Measurements from ENCODE around the gene TTC33.
"Not testable (repeated sequence)": the region's sequence is repeated elsewhere in the genome, so short reads cannot be mapped to it uniquely, and the experiment has no call there.

The TTC33 gene

GRCh38 chr5:40653221-40654022, 102.3 kb downstream of the TTC33 start:
- Histone ChIP-seq H3K27ac (ENCODE audit: low read length) (no peak overlapping the region), H3K36me3 (ENCODE audit: control insufficient read depth, insufficient read depth, low read length) (no peaks in the 10 kb centered on the region), H3K27me3 (ENCODE audit: control insufficient read depth, insufficient read depth, low read length) (no peaks in the 10 kb centered on the region), H3K9me3 (ENCODE audit: control insufficient read depth, insufficient read depth, low read length) (no peaks in the 10 kb centered on the region), H3K4me1 (ENCODE audit: control insufficient read depth, insufficient read depth, low read length) (no peaks in the 10 kb centered on the region), H3K4me3 (ENCODE audit: low read length) (no peak overlapping the region)
- no CpG with 5 or more reads among the region's 4 CpGs for WGBS (ENCODE audit: insufficient coverage, insufficient read length)
- no peak for DNase-seq (ENCODE audit: low read depth, low spot score)

DNA sequence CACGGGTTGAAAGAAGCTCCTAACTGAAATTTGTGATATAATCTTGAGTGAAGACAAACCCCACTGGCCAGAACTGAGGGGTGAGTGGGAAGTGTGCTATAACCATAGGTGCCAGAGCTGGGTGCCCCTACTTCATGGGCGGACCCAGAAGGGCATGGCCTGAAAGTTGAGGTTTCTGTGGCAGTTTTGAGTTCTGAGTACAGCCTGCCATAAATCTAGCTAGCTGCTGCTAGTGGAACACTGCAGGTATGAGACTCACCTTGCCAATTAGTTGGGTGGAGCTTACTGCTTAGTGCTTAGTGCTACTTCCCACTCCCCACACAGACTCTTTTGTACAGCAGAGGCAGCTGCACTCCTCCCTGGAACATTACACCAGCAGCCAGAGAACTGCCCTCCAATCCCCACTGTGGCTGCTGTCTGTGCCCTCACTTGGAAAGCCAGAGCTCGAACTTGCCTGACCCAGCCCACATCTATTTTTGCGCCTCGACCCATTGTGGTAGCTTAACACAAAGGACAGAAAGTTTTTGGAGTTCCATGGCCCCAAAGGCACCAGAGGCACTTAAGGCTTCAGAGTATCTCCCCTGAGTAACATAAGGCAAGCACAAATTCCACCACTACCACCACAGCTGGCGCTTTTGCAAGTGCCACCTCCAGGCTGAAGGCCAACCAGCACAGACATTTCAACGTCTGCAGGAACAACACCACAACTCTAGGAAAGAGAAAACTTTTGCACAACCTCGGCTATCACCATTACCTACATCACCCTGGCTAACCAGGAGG, 103.1 kb downstream of the TTC33 start:
- no CpG with 5 or more reads among the region's 8 CpGs for WGBS (ENCODE audit: insufficient coverage, insufficient read length)
- Histone ChIP-seq H3K36me3 (ENCODE audit: control insufficient read depth, insufficient read depth, low read length) (no peaks in the 10 kb centered on the region), H3K9me3 (ENCODE audit: control insufficient read depth, insufficient read depth, low read length) (no peaks in the 10 kb centered on the region), H3K4me3 (ENCODE audit: low read length) (no peak overlapping the region), H3K4me1 (ENCODE audit: control insufficient read depth, insufficient read depth, low read length) (no peaks in the 10 kb centered on the region), H3K27me3 (ENCODE audit: control insufficient read depth, insufficient read depth, low read length) (no peaks in the 10 kb centered on the region), H3K27ac (ENCODE audit: low read length) (no peak overlapping the region)
- DNase-seq (ENCODE audit: low read depth, low spot score), result no peak

GRCh38 chr5:40651201-40651600, 104.6 kb downstream of the TTC33 start:
- H3K36me3 ChIP-seq (ENCODE audit: control insufficient read depth, insufficient read depth, low read length), result no peaks in the 10 kb centered on the region
- DNase-seq (ENCODE audit: low read depth, low spot score), result no peak
- WGBS (ENCODE audit: insufficient coverage, insufficient read length), result no CpG with 5 or more reads among the region's 3 CpGs
- H3K9me3 ChIP-seq (ENCODE audit: control insufficient read depth, insufficient read depth, low read length), result no peaks in the 10 kb centered on the region
- no peak overlapping the region for H3K27ac ChIP-seq (ENCODE audit: low read length)
- H3K4me1 ChIP-seq (ENCODE audit: control insufficient read depth, insufficient read depth, low read length), result no peaks in the 10 kb centered on the region
- no peaks in the 10 kb centered on the region for H3K27me3 ChIP-seq (ENCODE audit: control insufficient read depth, insufficient read depth, low read length)
- no peak overlapping the region for H3K4me3 ChIP-seq (ENCODE audit: low read length)

GRCh38 chr5:40649463-40650030, 106.2 kb downstream of the TTC33 start:
- H3K4me1 ChIP-seq (ENCODE audit: control insufficient read depth, insufficient read depth, low read length), result no peaks in the 10 kb centered on the region
- no peak for DNase-seq (ENCODE audit: low read depth, low spot score)
- no peaks in the 10 kb centered on the region for H3K36me3 ChIP-seq (ENCODE audit: control insufficient read depth, insufficient read depth, low read length)
- no peak overlapping the region for H3K27ac ChIP-seq (ENCODE audit: low read length)
- H3K9me3 ChIP-seq (ENCODE audit: control insufficient read depth, insufficient read depth, low read length), result no peaks in the 10 kb centered on the region
- no CpG with 5 or more reads among the region's 4 CpGs for WGBS (ENCODE audit: insufficient coverage, insufficient read length)
- no peaks in the 10 kb centered on the region for H3K27me3 ChIP-seq (ENCODE audit: control insufficient read depth, insufficient read depth, low read length)
- no peak overlapping the region for H3K4me3 ChIP-seq (ENCODE audit: low read length)

GRCh38 chr5:40648150-40648549, 107.6 kb downstream of the TTC33 start:
- no peaks in the 10 kb centered on the region for H3K36me3 ChIP-seq (ENCODE audit: control insufficient read depth, insufficient read depth, low read length)
- no CpG with 5 or more reads among the region's 1 CpG for WGBS (ENCODE audit: insufficient coverage, insufficient read length)
- H3K27me3 ChIP-seq (ENCODE audit: control insufficient read depth, insufficient read depth, low read length), result no peaks in the 10 kb centered on the region
- no peak overlapping the region for H3K27ac ChIP-seq (ENCODE audit: low read length)
- no peak for DNase-seq (ENCODE audit: low read depth, low spot score)
- no peaks in the 10 kb centered on the region for H3K9me3 ChIP-seq (ENCODE audit: control insufficient read depth, insufficient read depth, low read length)
- no peaks in the 10 kb centered on the region for H3K4me1 ChIP-seq (ENCODE audit: control insufficient read depth, insufficient read depth, low read length)
- no peak overlapping the region for H3K4me3 ChIP-seq (ENCODE audit: low read length)

DNA sequence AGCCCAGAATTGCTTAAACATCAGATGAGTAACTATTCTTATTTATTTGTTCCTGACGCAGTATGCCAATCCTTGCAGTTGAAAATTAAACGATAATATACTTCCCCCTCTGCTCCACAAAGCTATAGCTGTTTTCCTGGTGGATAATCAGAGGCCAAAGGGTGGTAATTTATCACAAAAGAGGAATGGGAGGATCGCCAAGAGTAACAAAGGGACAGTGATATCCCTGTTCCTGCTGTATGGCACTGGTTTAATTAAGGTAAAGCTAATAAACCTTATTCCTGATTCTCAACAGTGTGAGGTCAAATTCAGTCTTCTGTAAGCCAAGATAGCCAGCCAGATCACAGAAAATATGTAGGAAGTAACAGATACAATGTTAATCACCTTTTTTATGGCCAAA, 109.5 kb downstream of the TTC33 start:
- Histone ChIP-seq H3K36me3 (ENCODE audit: control insufficient read depth, insufficient read depth, low read length) (no peaks in the 10 kb centered on the region), H3K27me3 (ENCODE audit: control insufficient read depth, insufficient read depth, low read length) (no peaks in the 10 kb centered on the region), H3K4me3 (ENCODE audit: low read length) (no peak overlapping the region), H3K9me3 (ENCODE audit: control insufficient read depth, insufficient read depth, low read length) (no peaks in the 10 kb centered on the region), H3K4me1 (ENCODE audit: control insufficient read depth, insufficient read depth, low read length) (no peaks in the 10 kb centered on the region), H3K27ac (ENCODE audit: low read length) (no peak overlapping the region)
- DNase-seq (ENCODE audit: low read depth, low spot score), result no peak
- WGBS (ENCODE audit: insufficient coverage, insufficient read length), result no CpG with 5 or more reads among the region's 3 CpGs

- H3K27ac ChIP-seq (ENCODE audit: low read length); H3K27me3 ChIP-seq (ENCODE audit: control insufficient read depth, insufficient read depth, low read length); H3K4me3 ChIP-seq (ENCODE audit: low read length); H3K36me3 ChIP-seq (ENCODE audit: control insufficient read depth, insufficient read depth, low read length); H3K4me1 ChIP-seq (ENCODE audit: control insufficient read depth, insufficient read depth, low read length); DNase-seq (ENCODE audit: low read depth, low spot score); H3K9me3 ChIP-seq (ENCODE audit: control insufficient read depth, insufficient read depth, low read length): not testable (repeated sequence)
- no CpG with 5 or more reads among the region's 1 CpG for WGBS (ENCODE audit: insufficient coverage, insufficient read length)
These were observed 116.2 kb downstream of the TTC33 start for GRCh38 chr5:40639531-40639930.

GRCh38 chr5:40634593-40634992, 121.2 kb downstream of the TTC33 start:
- no CpG with 5 or more reads among the region's 7 CpGs for WGBS (ENCODE audit: insufficient coverage, insufficient read length)
- H3K27ac ChIP-seq (ENCODE audit: low read length), result no peak overlapping the region
- no peak for DNase-seq (ENCODE audit: low read depth, low spot score)
- no peaks in the 10 kb centered on the region for H3K4me1 ChIP-seq (ENCODE audit: control insufficient read depth, insufficient read depth, low read length)
- H3K9me3 ChIP-seq (ENCODE audit: control insufficient read depth, insufficient read depth, low read length), result no peaks in the 10 kb centered on the region
- H3K27me3 ChIP-seq (ENCODE audit: control insufficient read depth, insufficient read depth, low read length), result no peaks in the 10 kb centered on the region
- H3K4me3 ChIP-seq (ENCODE audit: low read length), result no peak overlapping the region
- no peaks in the 10 kb centered on the region for H3K36me3 ChIP-seq (ENCODE audit: control insufficient read depth, insufficient read depth, low read length)

DNA sequence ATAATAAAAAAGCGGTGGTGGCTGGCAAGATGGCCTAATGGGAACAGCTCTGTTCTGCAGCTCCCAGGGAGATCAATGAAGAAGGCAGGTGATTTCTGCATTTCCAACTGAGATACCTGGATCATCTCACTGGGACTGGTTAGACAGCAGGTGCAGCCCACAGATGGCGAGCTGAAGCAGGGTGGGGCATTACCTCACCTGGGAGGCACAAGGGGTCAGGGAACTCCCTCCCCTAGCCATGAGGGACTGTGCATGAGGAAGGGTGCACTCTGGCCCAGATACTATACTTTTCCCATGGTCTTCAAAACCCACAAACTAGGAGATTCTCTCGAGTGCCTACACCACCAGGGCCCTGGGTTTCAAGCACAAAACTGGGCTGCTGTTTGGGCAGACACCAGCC, 121.6 kb downstream of the TTC33 start:
- no peak for DNase-seq (ENCODE audit: low read depth, low spot score)
- H3K36me3 ChIP-seq (ENCODE audit: control insufficient read depth, insufficient read depth, low read length), result no peaks in the 10 kb centered on the region
- no peak overlapping the region for H3K4me3 ChIP-seq (ENCODE audit: low read length)
- no peaks in the 10 kb centered on the region for H3K9me3 ChIP-seq (ENCODE audit: control insufficient read depth, insufficient read depth, low read length)
- H3K27ac ChIP-seq (ENCODE audit: low read length), result no peak overlapping the region
- WGBS (ENCODE audit: insufficient coverage, insufficient read length), result no CpG with 5 or more reads among the region's 3 CpGs
- H3K27me3 ChIP-seq (ENCODE audit: control insufficient read depth, insufficient read depth, low read length), result no peaks in the 10 kb centered on the region
- no peaks in the 10 kb centered on the region for H3K4me1 ChIP-seq (ENCODE audit: control insufficient read depth, insufficient read depth, low read length)

DNA sequence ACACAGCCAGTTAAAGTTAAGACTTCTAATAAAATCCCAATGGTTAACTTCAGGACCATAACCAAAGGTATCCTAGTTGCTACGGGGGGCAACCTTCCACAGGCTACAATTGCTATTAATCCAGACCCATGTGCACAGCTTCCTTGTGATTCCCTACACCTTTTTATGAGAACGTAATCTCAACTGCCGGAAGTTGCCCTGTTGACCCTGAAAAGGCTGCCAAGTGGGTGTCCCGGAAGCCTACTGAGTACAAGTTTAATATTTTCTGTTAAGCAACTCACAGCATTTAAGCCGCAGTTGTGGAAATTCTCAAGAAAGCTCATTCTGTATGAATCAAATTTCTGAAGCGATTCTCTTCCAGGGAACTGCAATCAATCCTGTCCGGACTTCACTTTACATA, 124.5 kb downstream of the TTC33 start:
- no peaks in the 10 kb centered on the region for H3K4me1 ChIP-seq (ENCODE audit: control insufficient read depth, insufficient read depth, low read length)
- H3K36me3 ChIP-seq (ENCODE audit: control insufficient read depth, insufficient read depth, low read length), result no peaks in the 10 kb centered on the region
- H3K27ac ChIP-seq (ENCODE audit: low read length), result no peak overlapping the region
- no peak overlapping the region for H3K4me3 ChIP-seq (ENCODE audit: low read length)
- DNase-seq (ENCODE audit: low read depth, low spot score), result no peak
- WGBS (ENCODE audit: insufficient coverage, insufficient read length), result no CpG with 5 or more reads among the region's 7 CpGs
- no peaks in the 10 kb centered on the region for H3K27me3 ChIP-seq (ENCODE audit: control insufficient read depth, insufficient read depth, low read length)
- no peaks in the 10 kb centered on the region for H3K9me3 ChIP-seq (ENCODE audit: control insufficient read depth, insufficient read depth, low read length)
